ENCODE measurements around the gene GRIN1.

The GRIN1 gene

DNA sequence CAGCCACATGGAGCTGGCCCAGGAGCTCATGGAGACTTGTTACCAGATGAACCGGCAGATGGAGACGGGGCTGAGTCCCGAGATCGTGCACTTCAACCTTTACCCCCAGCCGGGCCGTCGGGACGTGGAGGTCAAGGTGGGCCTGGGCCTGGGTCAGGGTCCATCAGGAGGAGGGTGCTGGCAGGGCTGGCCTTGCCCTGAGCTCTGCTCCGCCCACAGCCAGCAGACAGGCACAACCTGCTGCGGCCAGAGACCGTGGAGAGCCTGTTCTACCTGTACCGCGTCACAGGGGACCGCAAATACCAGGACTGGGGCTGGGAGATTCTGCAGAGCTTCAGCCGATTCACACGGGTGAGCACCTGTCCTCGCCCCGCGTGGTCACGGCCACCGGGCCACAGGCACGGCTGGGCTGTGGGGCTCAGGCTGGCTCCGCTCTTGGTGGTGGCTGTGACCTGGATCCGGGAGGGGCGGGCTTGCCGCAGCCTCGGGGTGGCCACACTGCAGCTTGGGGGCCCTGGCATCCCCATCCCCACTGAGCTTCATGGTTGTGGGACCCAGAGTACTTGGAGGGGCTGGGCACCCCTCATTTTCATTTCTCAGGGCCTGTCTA is 31.5 kb upstream of the GRIN1 start:
- no peaks in the 10 kb centered on the region for H3K4me1 ChIP-seq (ENCODE audit: insufficient read depth, low read length, poor library complexity, severe bottlenecking)
- H3K36me3 ChIP-seq (ENCODE audit: insufficient read depth, low read length), result peaks cover 61% of the 10 kb centered on the region; the same call in 1 of the 2 replicates
- no peaks in the 10 kb centered on the region for H3K27me3 ChIP-seq (ENCODE audit: insufficient read depth, low read length, poor library complexity, severe bottlenecking)
- H3F3A ChIP-seq (ENCODE audit: low read depth), result no peaks in the 10 kb centered on the region
- no peak overlapping the region for H3K4me3 ChIP-seq (ENCODE audit: low read length, poor library complexity, severe bottlenecking)
- no peak overlapping the region for H2AFZ ChIP-seq (ENCODE audit: low read length)
- no peaks in the 10 kb centered on the region for H3K9me2 ChIP-seq (replicated peaks; ENCODE audit: low read depth, low read length)
- H3K9me3 ChIP-seq (ENCODE audit: insufficient read depth, low read depth, low read length), result no peaks in the 10 kb centered on the region
- H3K79me2 ChIP-seq (ENCODE audit: insufficient read depth, low read length), result no peaks in the 10 kb centered on the region
- H3K4me2 ChIP-seq (ENCODE audit: low read depth, low read length, poor library complexity, severe bottlenecking), result no peak overlapping the region
- no peak for TF ChIP-seq EZH2phosphoT487 (IDR thresholded peaks at IDR 0.05; ENCODE audit: borderline replicate concordance)
- TF ChIP-seq CTCF (conservative IDR thresholded peaks at IDR 0.05; ENCODE audit: low read length), result no peak
- no peak overlapping the region for H3K9ac ChIP-seq (ENCODE audit: low read depth, low read length, poor library complexity, severe bottlenecking)
- no peaks in the 10 kb centered on the region for H4K20me1 ChIP-seq (ENCODE audit: insufficient read depth, low read length, poor library complexity, severe bottlenecking)

- H3K27me3 ChIP-seq (ENCODE audit: insufficient read depth, low read length, poor library complexity, severe bottlenecking), result no peaks in the 10 kb centered on the region
- H3K79me2 ChIP-seq (ENCODE audit: insufficient read depth, low read length), result no peaks in the 10 kb centered on the region
- TF ChIP-seq EZH2phosphoT487 (IDR thresholded peaks at IDR 0.05; ENCODE audit: borderline replicate concordance) (no peak), CTCF (conservative IDR thresholded peaks at IDR 0.05; ENCODE audit: low read length) (no peak)
- no peaks in the 10 kb centered on the region for H3K9me3 ChIP-seq (ENCODE audit: insufficient read depth, low read depth, low read length)
- no peak overlapping the region for H3K9ac ChIP-seq (ENCODE audit: low read depth, low read length, poor library complexity, severe bottlenecking)
- H3K4me2 ChIP-seq (ENCODE audit: low read depth, low read length, poor library complexity, severe bottlenecking), result no peak overlapping the region
- H3K4me1 ChIP-seq (ENCODE audit: insufficient read depth, low read length, poor library complexity, severe bottlenecking), result no peaks in the 10 kb centered on the region
- peaks cover 55% of the 10 kb centered on the region; the same call in 1 of the 2 replicates for H3K36me3 ChIP-seq (ENCODE audit: insufficient read depth, low read length)
- H3K9me2 ChIP-seq (replicated peaks; ENCODE audit: low read depth, low read length), result no peaks in the 10 kb centered on the region
- no peak overlapping the region for H2AFZ ChIP-seq (ENCODE audit: low read length)
- H4K20me1 ChIP-seq (ENCODE audit: insufficient read depth, low read length, poor library complexity, severe bottlenecking), result no peaks in the 10 kb centered on the region
- H3K4me3 ChIP-seq (ENCODE audit: low read length, poor library complexity, severe bottlenecking), result no peak overlapping the region
- H3F3A ChIP-seq (ENCODE audit: low read depth), result no peaks in the 10 kb centered on the region
Observed at GRCh38 chr9:137107982-137108381, 31.0 kb upstream of the GRIN1 start.

DNA sequence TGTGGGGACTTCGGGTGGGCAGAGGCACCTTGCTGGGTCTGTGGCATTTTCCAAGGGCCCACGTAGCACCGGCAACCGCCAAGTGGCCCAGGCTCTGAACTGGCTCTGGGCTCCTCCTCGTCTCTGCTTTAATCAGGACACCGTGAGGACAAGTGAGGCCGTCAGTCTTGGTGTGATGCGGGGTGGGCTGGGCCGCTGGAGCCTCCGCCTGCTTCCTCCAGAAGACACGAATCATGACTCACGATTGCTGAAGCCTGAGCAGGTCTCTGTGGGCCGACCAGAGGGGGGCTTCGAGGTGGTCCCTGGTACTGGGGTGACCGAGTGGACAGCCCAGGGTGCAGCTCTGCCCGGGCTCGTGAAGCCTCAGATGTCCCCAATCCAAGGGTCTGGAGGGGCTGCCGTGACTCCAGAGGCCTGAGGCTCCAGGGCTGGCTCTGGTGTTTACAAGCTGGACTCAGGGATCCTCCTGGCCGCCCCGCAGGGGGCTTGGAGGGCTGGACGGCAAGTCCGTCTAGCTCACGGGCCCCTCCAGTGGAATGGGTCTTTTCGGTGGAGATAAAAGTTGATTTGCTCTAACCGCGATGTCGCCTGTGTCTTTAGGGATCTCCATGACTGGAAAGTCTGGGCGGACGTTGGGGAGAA is 30.2 kb upstream of the GRIN1 start:
- Histone ChIP-seq H3K36me3 (ENCODE audit: insufficient read depth, low read length) (peaks cover 48% of the 10 kb centered on the region; the same call in 1 of the 2 replicates), H3K4me3 (ENCODE audit: low read length, poor library complexity, severe bottlenecking) (no peak overlapping the region), H3K79me2 (ENCODE audit: insufficient read depth, low read length) (no peaks in the 10 kb centered on the region), H4K20me1 (ENCODE audit: insufficient read depth, low read length, poor library complexity, severe bottlenecking) (no peaks in the 10 kb centered on the region), H3K9ac (ENCODE audit: low read depth, low read length, poor library complexity, severe bottlenecking) (no peak overlapping the region), H3F3A (ENCODE audit: low read depth) (no peaks in the 10 kb centered on the region), H3K27me3 (ENCODE audit: insufficient read depth, low read length, poor library complexity, severe bottlenecking) (no peaks in the 10 kb centered on the region), H3K9me2 (replicated peaks; ENCODE audit: low read depth, low read length) (no peaks in the 10 kb centered on the region), H3K4me1 (ENCODE audit: insufficient read depth, low read length, poor library complexity, severe bottlenecking) (no peaks in the 10 kb centered on the region), H3K9me3 (ENCODE audit: insufficient read depth, low read depth, low read length) (no peaks in the 10 kb centered on the region), H2AFZ (ENCODE audit: low read length) (no peak overlapping the region), H3K4me2 (ENCODE audit: low read depth, low read length, poor library complexity, severe bottlenecking) (no peak overlapping the region)
- TF ChIP-seq CTCF (conservative IDR thresholded peaks at IDR 0.05; ENCODE audit: low read length) (no peak), EZH2phosphoT487 (IDR thresholded peaks at IDR 0.05; ENCODE audit: borderline replicate concordance) (no peak)
